ENCODE measurements around the gene DOCK3.

The DOCK3 gene

DNA sequence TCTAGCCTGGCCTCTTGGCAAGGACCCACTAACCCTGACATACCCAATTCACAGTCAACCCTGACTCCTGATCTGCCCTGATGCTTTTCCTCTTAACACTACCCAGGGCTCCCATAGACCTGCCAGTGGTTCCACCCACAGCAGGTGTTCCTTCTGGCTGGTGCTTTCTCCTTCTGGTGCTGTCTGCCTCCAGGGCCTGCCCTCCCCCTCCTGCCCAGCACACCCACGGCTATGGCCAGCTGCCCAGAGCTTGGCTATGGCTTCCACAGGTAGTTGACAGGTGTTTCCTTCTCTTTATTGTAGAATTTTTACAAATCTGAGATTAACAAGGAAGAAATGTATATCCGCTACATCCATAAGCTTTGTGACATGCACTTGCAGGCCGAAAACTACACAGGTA is 663.9 kb downstream of the DOCK3 start:
- TF ChIP-seq, protein P1, sequence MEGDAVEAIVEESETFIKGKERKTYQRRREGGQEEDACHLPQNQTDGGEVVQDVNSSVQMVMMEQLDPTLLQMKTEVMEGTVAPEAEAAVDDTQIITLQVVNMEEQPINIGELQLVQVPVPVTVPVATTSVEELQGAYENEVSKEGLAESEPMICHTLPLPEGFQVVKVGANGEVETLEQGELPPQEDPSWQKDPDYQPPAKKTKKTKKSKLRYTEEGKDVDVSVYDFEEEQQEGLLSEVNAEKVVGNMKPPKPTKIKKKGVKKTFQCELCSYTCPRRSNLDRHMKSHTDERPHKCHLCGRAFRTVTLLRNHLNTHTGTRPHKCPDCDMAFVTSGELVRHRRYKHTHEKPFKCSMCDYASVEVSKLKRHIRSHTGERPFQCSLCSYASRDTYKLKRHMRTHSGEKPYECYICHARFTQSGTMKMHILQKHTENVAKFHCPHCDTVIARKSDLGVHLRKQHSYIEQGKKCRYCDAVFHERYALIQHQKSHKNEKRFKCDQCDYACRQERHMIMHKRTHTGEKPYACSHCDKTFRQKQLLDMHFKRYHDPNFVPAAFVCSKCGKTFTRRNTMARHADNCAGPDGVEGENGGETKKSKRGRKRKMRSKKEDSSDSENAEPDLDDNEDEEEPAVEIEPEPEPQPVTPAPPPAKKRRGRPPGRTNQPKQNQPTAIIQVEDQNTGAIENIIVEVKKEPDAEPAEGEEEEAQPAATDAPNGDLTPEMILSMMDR (IDR thresholded peaks at IDR 0.05; ENCODE audit: low read depth, low read length, poor library complexity, severe bottlenecking) = no peak
- TF ChIP-seq EZH2phosphoT487 (IDR thresholded peaks at IDR 0.05; ENCODE audit: borderline replicate concordance, low read length) = no peak

DNA sequence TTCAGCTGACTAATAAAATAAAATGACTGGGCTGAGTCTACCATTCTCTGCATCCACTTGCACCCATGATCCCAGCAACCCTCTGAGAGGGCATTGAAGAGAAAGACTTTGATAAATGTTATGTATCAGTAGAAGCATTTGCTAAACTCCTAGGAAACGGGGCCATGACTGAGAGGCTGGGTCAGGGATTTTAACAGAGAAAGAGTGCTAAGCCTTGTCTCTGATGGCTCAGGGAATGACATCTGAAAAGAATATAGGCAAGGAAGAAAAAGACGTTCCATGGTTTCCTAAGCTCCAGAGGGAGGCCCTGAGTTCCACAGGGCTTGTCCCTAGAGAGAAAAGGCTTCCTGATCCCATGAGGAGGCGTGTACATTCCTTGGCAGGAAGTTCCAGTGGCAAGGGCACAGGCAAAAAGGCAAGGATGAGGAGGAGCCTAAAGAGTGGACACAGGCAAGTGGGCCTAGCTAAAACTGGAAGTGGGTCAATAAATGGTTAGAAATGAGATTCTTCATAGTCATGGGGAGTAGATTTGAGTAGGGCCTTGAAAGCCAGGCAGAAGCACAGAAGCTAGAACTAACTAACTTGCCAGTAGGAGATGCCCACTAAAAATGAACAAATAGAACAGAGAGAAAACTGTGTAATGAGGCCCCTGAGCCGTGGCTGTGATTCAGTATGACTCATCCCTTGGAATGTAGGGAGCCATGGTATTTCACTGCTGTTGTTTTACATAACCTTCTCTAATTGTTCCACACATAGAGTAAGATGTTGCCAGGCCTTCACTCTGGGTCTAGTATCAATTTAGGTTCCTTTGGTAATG is 665.5 kb downstream of the DOCK3 start:
- Histone ChIP-seq H3K9me3 (ENCODE audit: control insufficient read depth, insufficient read depth, low read length) (no peaks in the 10 kb centered on the region), H3K9me2 (replicated peaks; ENCODE audit: control insufficient read depth, low read length) (no peaks in the 10 kb centered on the region), H3F3A (ENCODE audit: control insufficient read depth, insufficient read depth) (no peaks in the 10 kb centered on the region), H3K4me1 (ENCODE audit: control insufficient read depth, low read length) (no peaks in the 10 kb centered on the region), H4K20me1 (ENCODE audit: control insufficient read depth, insufficient read depth, low read depth, low read length) (no peaks in the 10 kb centered on the region), H3K4me3 (ENCODE audit: low read length) (no peak overlapping the region), H3K79me2 (ENCODE audit: control insufficient read depth, low read length) (no peaks in the 10 kb centered on the region), H3K27ac (ENCODE audit: low read depth, low read length) (no peak overlapping the region), H3K36me3 (ENCODE audit: control insufficient read depth, low read length) (no peaks in the 10 kb centered on the region), H3K27me3 (ENCODE audit: control insufficient read depth, low read length) (no peaks in the 10 kb centered on the region), H3K4me2 (ENCODE audit: low read length) (no peak overlapping the region)
- TF ChIP-seq, protein P1 (IDR thresholded peaks at IDR 0.05; ENCODE audit: low read depth, low read length, poor library complexity, severe bottlenecking) = no peak
- TF ChIP-seq EZH2phosphoT487 (IDR thresholded peaks at IDR 0.05; ENCODE audit: borderline replicate concordance, low read length) = no peak

More for the DNA sequence above, 663.9 kb downstream of the DOCK3 start:
- Histone ChIP-seq H4K20me1 (ENCODE audit: control insufficient read depth, insufficient read depth, low read depth, low read length) (no peaks in the 10 kb centered on the region), H3K27me3 (ENCODE audit: control insufficient read depth, low read length) (no peaks in the 10 kb centered on the region), H3F3A (ENCODE audit: control insufficient read depth, insufficient read depth) (no peaks in the 10 kb centered on the region), H3K4me1 (ENCODE audit: control insufficient read depth, low read length) (no peaks in the 10 kb centered on the region), H3K27ac (ENCODE audit: low read depth, low read length) (no peak overlapping the region), H3K9me3 (ENCODE audit: control insufficient read depth, insufficient read depth, low read length) (no peaks in the 10 kb centered on the region), H3K9me2 (replicated peaks; ENCODE audit: control insufficient read depth, low read length) (no peaks in the 10 kb centered on the region), H3K79me2 (ENCODE audit: control insufficient read depth, low read length) (no peaks in the 10 kb centered on the region), H3K4me2 (ENCODE audit: low read length) (no peak overlapping the region), H3K36me3 (ENCODE audit: control insufficient read depth, low read length) (no peaks in the 10 kb centered on the region), H3K4me3 (ENCODE audit: low read length) (no peak overlapping the region)

DNA sequence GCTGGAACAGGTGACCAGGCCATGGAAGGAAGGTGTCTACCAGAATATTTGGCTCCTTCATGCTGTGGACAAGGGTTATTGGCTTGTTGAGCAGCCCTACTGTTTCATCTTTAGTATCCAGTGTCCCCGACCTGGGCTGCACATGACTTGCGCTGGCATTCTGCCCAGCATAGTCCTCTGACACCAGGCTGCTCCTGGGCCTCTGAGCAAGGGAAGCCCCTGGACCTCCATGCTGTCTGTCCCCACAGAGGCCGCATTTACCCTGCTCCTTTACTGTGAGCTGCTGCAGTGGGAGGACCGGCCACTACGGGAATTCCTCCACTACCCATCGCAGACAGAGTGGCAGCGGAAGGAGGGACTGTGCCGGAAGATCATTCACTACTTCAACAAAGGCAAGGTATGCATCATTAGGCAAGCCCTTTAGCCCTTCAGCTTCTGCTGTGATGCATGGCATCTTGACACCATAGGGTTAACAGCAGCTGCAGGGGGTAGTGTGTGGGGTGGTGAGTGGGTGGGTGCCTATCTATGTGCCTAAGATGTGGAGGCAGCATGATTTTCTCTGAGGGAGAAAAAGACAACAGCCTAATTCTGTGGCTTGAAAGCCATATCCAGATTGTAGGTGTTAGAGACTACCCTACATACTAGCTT is 666.4 kb downstream of the DOCK3 start:
- Histone ChIP-seq H3K79me2 (ENCODE audit: control insufficient read depth, low read length) (no peaks in the 10 kb centered on the region), H3K9me3 (ENCODE audit: control insufficient read depth, insufficient read depth, low read length) (no peaks in the 10 kb centered on the region), H3K9me2 (replicated peaks; ENCODE audit: control insufficient read depth, low read length) (no peaks in the 10 kb centered on the region), H3K27ac (ENCODE audit: low read depth, low read length) (no peak overlapping the region), H3K36me3 (ENCODE audit: control insufficient read depth, low read length) (no peaks in the 10 kb centered on the region), H3K4me2 (ENCODE audit: low read length) (no peak overlapping the region), H3F3A (ENCODE audit: control insufficient read depth, insufficient read depth) (no peaks in the 10 kb centered on the region), H3K4me3 (ENCODE audit: low read length) (no peak overlapping the region), H3K27me3 (ENCODE audit: control insufficient read depth, low read length) (no peaks in the 10 kb centered on the region), H4K20me1 (ENCODE audit: control insufficient read depth, insufficient read depth, low read depth, low read length) (no peaks in the 10 kb centered on the region), H3K4me1 (ENCODE audit: control insufficient read depth, low read length) (no peaks in the 10 kb centered on the region)
- TF ChIP-seq EZH2phosphoT487 (IDR thresholded peaks at IDR 0.05; ENCODE audit: borderline replicate concordance, low read length) = no peak
- TF ChIP-seq, protein P1 (IDR thresholded peaks at IDR 0.05; ENCODE audit: low read depth, low read length, poor library complexity, severe bottlenecking) = no peak

Data from DOHH2 (cell line).